PC-9 (cell line): ENCODE results near the gene PPP2R2B. TPM values are rescaled to one million over a fixed set of nuclear protein-coding genes. Genes with fewer than 3 reads are reported as not detected.

ENCODE experiments used
- BruUV-seq: library from RNA; stranded (reverse); fragments of 400-500 nt; replicated peaks from 2 replicates; lab custom pipeline; 2021; lab: Mats Ljungman, UMichigan
- CTCF ChIA-PET: fragments of 300-600 bp; sonication (Branson Sonifier 250); formaldehyde crosslinking; loops from one replicate; lab custom pipeline; 2022; ENCODE audit warnings: antibody characterized with exemption; lab: Charles Lee
- POLR2A ChIA-PET: fragments of 300-600 bp; sonication (Branson Sonifier 250); formaldehyde crosslinking; loops from one replicate; lab custom pipeline; 2022; ENCODE audit warnings: antibody characterized with exemption; ENCODE audit not compliant: unreplicated experiment; lab: Charles Lee
- DNase-seq, 2 experiments: peaks; one replicate each; pipeline versions ENCODE4 v3.0.0 to v3.0.0-alpha.2; 2015 to 2022; ENCODE audit warnings: mixed read lengths in 1 of 2
- H2AFZ ChIP-seq: fragments of 200-600 bp; sonication (generic); 2 replicates; pipeline ENCODE4 v1.8.1; 2017; ENCODE audit warnings: antibody characterized with exemption
- H3F3A ChIP-seq: fragments of 200-600 bp; sonication (generic); 2 replicates; pipeline ENCODE4 v1.8.1; 2017; ENCODE audit warnings: antibody characterized with exemption, mild to moderate bottlenecking, low read depth; ENCODE audit not compliant: insufficient read depth
- H3K27ac ChIP-seq: fragments of 200-600 bp; sonication (generic); 2 replicates; pipeline ENCODE4 v1.6.1; 2016; ENCODE audit warnings: mixed run types
- H3K27me3 ChIP-seq: fragments of 200-600 bp; sonication (generic); 2 replicates; pipeline ENCODE4 v1.6.1; 2016; ENCODE audit warnings: low read depth, mixed run types; ENCODE audit not compliant: insufficient read depth
- H3K36me3 ChIP-seq: fragments of 200-600 bp; sonication (generic); 2 replicates; pipeline ENCODE4 v1.6.1; 2016; ENCODE audit warnings: low read depth, mixed run types
- H3K4me1 ChIP-seq: fragments of 200-600 bp; sonication (generic); replicated peaks from 2 replicates; pipeline ENCODE4 v1.6.1; 2016; ENCODE audit warnings: mixed run types; ENCODE audit not compliant: insufficient read depth
- H3K4me2 ChIP-seq: fragments of 200-600 bp; sonication (generic); 2 replicates; pipeline ENCODE4 v1.6.1; 2017; ENCODE audit warnings: mixed run types
- H3K4me3 ChIP-seq: fragments of 200-600 bp; sonication (generic); 2 replicates; pipeline ENCODE4 v1.6.1; 2016; ENCODE audit warnings: mixed run types
- H3K79me2 ChIP-seq: fragments of 200-600 bp; sonication (generic); 2 replicates; pipeline ENCODE4 v1.6.1; 2017; ENCODE audit warnings: low read depth, mixed run types
- H3K9me2 ChIP-seq: fragments of 200-600 bp; sonication (generic); 2 replicates; pipeline ENCODE4 v1.8.1; 2017; ENCODE audit warnings: mild to moderate bottlenecking; ENCODE audit not compliant: insufficient read depth
- H3K9me3 ChIP-seq: fragments of 200-600 bp; sonication (generic); 2 replicates; pipeline ENCODE4 v1.8.1; 2016; ENCODE audit warnings: low read depth; ENCODE audit not compliant: insufficient read depth
- H4K20me1 ChIP-seq: fragments of 200-600 bp; sonication (generic); 2 replicates; pipeline ENCODE4 v1.8.1; 2017; ENCODE audit not compliant: insufficient read depth
- CTCF ChIP-seq: fragments of 200-600 bp; sonication (generic); conservative IDR thresholded peaks from 2 replicates; pipeline ENCODE4 v1.6.1; 2017; ENCODE audit warnings: mixed run types, antibody characterized with exemption, mild to moderate bottlenecking, moderate library complexity
- EZH2 ChIP-seq: fragments of 200-600 bp; sonication (generic); IDR thresholded peaks from 2 replicates; pipeline ENCODE4 v1.8.0; 2017; ENCODE audit warnings: antibody characterized with exemption, low read depth
- intact Hi-C: fragments of 100-400 bp; cut with micrococcal nuclease; formaldehyde crosslinking; loops from one replicate; pipeline ENCODE4 v1.10.0; 2022; ENCODE audit not compliant: unreplicated experiment
- total RNA-seq: library from RNA; stranded (reverse); gene quantifications from 2 replicates; pipeline ENCODE4 v1.2.3, GENCODE V29; 2021

The PPP2R2B gene
- total RNA-seq, 1 experiment from 2014 or later = not detected

GRCh38 chr5:146755793-146756192 lies 122.8 kb downstream of the PPP2R2B start:
- H3K79me2 ChIP-seq = no peaks in the 10 kb centered on the region
- no peaks in the 10 kb centered on the region for H3K9me2 ChIP-seq
- intact Hi-C loops = no loop called here
- H3K4me1 ChIP-seq = no peaks in the 10 kb centered on the region
- no peaks in the 10 kb centered on the region for H3K36me3 ChIP-seq
- H3K4me2 ChIP-seq = no peak overlapping the region
- H4K20me1 ChIP-seq = no peaks in the 10 kb centered on the region
- no peak for TF ChIP-seq CTCF
- TF ChIP-seq EZH2 = no peak
- H3F3A ChIP-seq = no peaks in the 10 kb centered on the region
- no peak for DNase-seq
- H3K27ac ChIP-seq = no peak overlapping the region
- ChIA-PET CTCF (no interaction called here), POLR2A (no interaction called here)
- H3K4me3 ChIP-seq = no peak overlapping the region
- H2AFZ ChIP-seq = no peak overlapping the region
- peaks cover 6% of the 10 kb centered on the region; the same call in 1 of the 2 replicates for H3K27me3 ChIP-seq
- no peaks in the 10 kb centered on the region for H3K9me3 ChIP-seq
- BruUV-seq = no TSS peak

GRCh38 chr5:146754621-146755020 lies 123.9 kb downstream of the PPP2R2B start:
- H3K4me1 ChIP-seq = no peaks in the 10 kb centered on the region
- H3K4me2 ChIP-seq = no peak overlapping the region
- ChIA-PET POLR2A (no interaction called here), CTCF (no interaction called here)
- no peaks in the 10 kb centered on the region for H4K20me1 ChIP-seq
- H3K27ac ChIP-seq = no peak overlapping the region
- no peaks in the 10 kb centered on the region for H3K9me3 ChIP-seq
- H3K27me3 ChIP-seq = peaks cover 6% of the 10 kb centered on the region; the same call in 1 of the 2 replicates
- no peak for TF ChIP-seq EZH2
- no peak for TF ChIP-seq CTCF
- H3K79me2 ChIP-seq = no peaks in the 10 kb centered on the region
- no peak overlapping the region for H2AFZ ChIP-seq
- no peaks in the 10 kb centered on the region for H3F3A ChIP-seq
- no peaks in the 10 kb centered on the region for H3K9me2 ChIP-seq
- DNase-seq = no peak
- H3K4me3 ChIP-seq = no peak overlapping the region
- no peaks in the 10 kb centered on the region for H3K36me3 ChIP-seq
- intact Hi-C loops = no loop called here
- BruUV-seq = no TSS peak

DNA sequence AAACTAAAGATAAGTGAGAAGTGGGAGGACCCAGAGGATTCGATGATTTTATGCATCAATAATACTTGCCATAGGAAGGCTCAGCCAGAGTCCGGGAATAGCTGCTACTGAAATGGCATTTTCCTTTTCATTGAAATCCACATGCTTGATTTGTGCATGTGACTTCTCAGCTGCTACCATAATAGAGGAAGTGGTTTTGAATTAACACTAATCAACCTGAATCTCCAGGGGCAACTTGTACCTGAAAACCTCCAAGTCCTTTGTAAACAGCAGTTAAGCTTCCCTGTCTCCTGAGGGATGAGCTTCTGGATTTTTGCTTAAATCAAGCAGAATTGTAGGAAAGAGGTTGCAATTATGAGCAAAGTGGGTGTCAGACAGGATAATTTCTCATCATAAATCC lies 124.9 kb downstream of the PPP2R2B start:
- Histone ChIP-seq H3K9me3 (no peaks in the 10 kb centered on the region), H3F3A (no peaks in the 10 kb centered on the region), H4K20me1 (no peaks in the 10 kb centered on the region), H3K9me2 (no peaks in the 10 kb centered on the region), H3K4me1 (no peaks in the 10 kb centered on the region), H3K27me3 (peaks cover 6% of the 10 kb centered on the region; the same call in 1 of the 2 replicates), H3K79me2 (no peaks in the 10 kb centered on the region), H2AFZ (no peak overlapping the region), H3K27ac (no peak overlapping the region), H3K4me2 (no peak overlapping the region), H3K36me3 (no peaks in the 10 kb centered on the region), H3K4me3 (no peak overlapping the region)
- DNase-seq = no peak
- TF ChIP-seq CTCF (no peak), EZH2 (no peak)
- intact Hi-C loops = no loop called here
- CTCF ChIA-PET = no interaction called here
- POLR2A ChIA-PET = no interaction called here
- no TSS peak for BruUV-seq
